GM12878 (cell line): ENCODE results near the gene DLG4. TPM values are rescaled to one million over a fixed set of nuclear protein-coding genes. Genes with fewer than 3 reads are reported as not detected.

Experiments used
- ATAC-seq: fragments of 200-7000 bp; cut with Tn5 transposase; 3 replicates; pipeline ENCODE4 v1.9.1; 2020; ENCODE audit warnings: mild to moderate bottlenecking, moderate library complexity
- BruUV-seq: library from RNA; stranded (reverse); fragments of 400-500 nt; replicated peaks from 2 replicates; lab custom pipeline; 2021; lab: Mats Ljungman, UMichigan
- CTCF ChIA-PET: fragments of 300-600 bp; sonication (Branson Sonifier 250); formaldehyde crosslinking; extraction: SDS; loops from one replicate; lab custom pipeline; 2021; ENCODE audit warnings: inconsistent platforms; lab: Yijun Ruan, JAX
- POLR2A ChIA-PET: fragments of 350-600 bp; formaldehyde crosslinking; extraction: SDS; loops from one replicate; lab custom pipeline; 2021; ENCODE audit warnings: inconsistent platforms; lab: Charles Lee
- RAD21 ChIA-PET: fragments of 300-600 bp; sonication (Branson Sonifier 250); formaldehyde crosslinking; loops from one replicate; lab custom pipeline; 2023; ENCODE audit warnings: antibody characterized with exemption; ENCODE audit not compliant: unreplicated experiment; lab: Charles Lee
- SMC1A ChIA-PET: fragments of 300-600 bp; sonication (Branson Sonifier 250); formaldehyde crosslinking; loops from one replicate; lab custom pipeline; 2023; ENCODE audit not compliant: unreplicated experiment, uncharacterized antibody; lab: Charles Lee
- DNase-seq: peaks from one replicate; pipeline ENCODE4 v3.0.0-alpha.2; 2011; ENCODE audit warnings: low read depth, low spot score
- FAIRE-seq: peaks from 3 replicates; lab custom pipeline; 2011; peaks lifted over from hg19 to GRCh38; lab: Jason Lieb, UNC
- H2AFZ ChIP-seq: 2 replicates; pipeline ENCODE4 v1.6.0; 2011; ENCODE audit warnings: low read depth, low read length, control low read depth; ENCODE audit not compliant: control insufficient read depth
- H3K27ac ChIP-seq: 2 replicates; pipeline ENCODE4 v1.5.1; 2011; ENCODE audit warnings: control low read depth; ENCODE audit not compliant: control insufficient read depth, insufficient read depth
- H3K27me3 ChIP-seq, 2 experiments: replicated peaks in 1 of 2; 2 replicates each; pipeline versions ENCODE4 v1.6.0 to v1.6.1; 2011; ENCODE audit warnings: low read length in 1 of 2; ENCODE audit not compliant: control insufficient read depth in 2 of 2, insufficient read depth in 2 of 2
- H3K36me3 ChIP-seq, 2 experiments: 2 replicates each; pipeline ENCODE4 v1.5.1; 2011; ENCODE audit warnings: low read length in 1 of 2; ENCODE audit not compliant: control insufficient read depth in 2 of 2, insufficient read depth in 2 of 2
- H3K4me1 ChIP-seq: 2 replicates; pipeline ENCODE4 v1.6.1; 2011; ENCODE audit warnings: mild to moderate bottlenecking, low read length, moderate library complexity, mixed read lengths; ENCODE audit not compliant: control insufficient read depth, insufficient read depth
- H3K4me2 ChIP-seq: 2 replicates; pipeline ENCODE4 v1.6.0; 2011; ENCODE audit warnings: control low read depth; ENCODE audit not compliant: control insufficient read depth, insufficient read depth
- H3K4me3 ChIP-seq: fragments of 200-600 bp; sonication (generic); 2 replicates; pipeline ENCODE4 v1.5.1; 2016
- H3K79me2 ChIP-seq: 2 replicates; pipeline ENCODE4 v1.6.0; 2011; ENCODE audit warnings: low read length; ENCODE audit not compliant: control insufficient read depth, insufficient read depth
- H3K9ac ChIP-seq: 2 replicates; pipeline ENCODE4 v1.8.0; 2011; ENCODE audit warnings: low read length, control low read depth, mixed read lengths; ENCODE audit not compliant: control insufficient read depth, insufficient read depth
- H3K9me3 ChIP-seq: replicated peaks from 3 replicates; pipeline ENCODE4 v1.5.1; 2011; ENCODE audit warnings: mild to moderate bottlenecking, low read length; ENCODE audit not compliant: control insufficient read depth, insufficient read depth
- H4K20me1 ChIP-seq: 2 replicates; pipeline ENCODE4 v1.6.0; 2011; ENCODE audit not compliant: control insufficient read depth, insufficient read depth
- ATF2 ChIP-seq: IDR thresholded peaks from 2 replicates; pipeline ENCODE4 v1.6.1; 2012; ENCODE audit warnings: low read length, inconsistent platforms
- CREM ChIP-seq: IDR thresholded peaks from 2 replicates; pipeline ENCODE4 v1.6.1; 2014; ENCODE audit warnings: antibody characterized with exemption, low read depth
- CUX1 ChIP-seq: IDR thresholded peaks from 2 replicates; pipeline ENCODE4 v1.6.1; 2012; ENCODE audit warnings: improper control_type of control experiment, low read depth, low read length; ENCODE audit not compliant: insufficient replicate concordance
- FOS ChIP-seq: IDR thresholded peaks from 3 replicates; pipeline ENCODE4 v1.6.1; 2011; ENCODE audit warnings: borderline replicate concordance; ENCODE audit not compliant: insufficient read length; ENCODE audit errors: extremely low read depth
- TBL1XR1 ChIP-seq: IDR thresholded peaks from 2 replicates; pipeline ENCODE4 v1.6.1; 2012; ENCODE audit warnings: low read depth, low read length, improper control_type of control experiment
- ZNF207 ChIP-seq: fragments of 450-650 bp; IDR thresholded peaks from 2 replicates; pipeline ENCODE4 v1.6.1; 2014; ENCODE audit warnings: antibody characterized with exemption, mild to moderate bottlenecking, borderline replicate concordance
- ZNF592 ChIP-seq: fragments of 450-650 bp; IDR thresholded peaks from 2 replicates; pipeline ENCODE4 v1.6.1; 2017; ENCODE audit warnings: mild to moderate bottlenecking, moderate library complexity
- WGBS: methylation state at CpG from one replicate; pipeline ENCODE4 v1.1.6; 2016; ENCODE audit warnings: low lambda C conversion rate; ENCODE audit not compliant: insufficient replicate concordance, insufficient coverage; ENCODE audit errors: missing lambda C conversion rate; 5-methylcytosine and 5-hydroxymethylcytosine counted together
- in situ Hi-C: fragments of 300-500 bp; cut with MboI; formaldehyde crosslinking; loops from 9 replicates; pipeline ENCODE4 v1.14.3; 2018; ENCODE audit warnings: mixed read lengths
- intact Hi-C: fragments of 100-400 bp; cut with micrococcal nuclease; formaldehyde crosslinking; loops from one replicate; pipeline ENCODE4 v1.14.2; 2022; ENCODE audit not compliant: unreplicated experiment
- polyA plus RNA-seq, 11 experiments: library from polyadenylated mRNA; depleted of rRNA in 4 of 11; unstranded in 6 of 11; stranded (reverse) in 5 of 11; fragments of >200 nt; fragmentation: Nextera tagmentation in 4 of 11; fragmentation: Illumina TruSeq in 1 of 11; extraction: Ambion mirVana in 4 of 11; extraction: Trizol in 1 of 11; gene quantifications; 1 replicate in 1 of 11; 2 replicates in 10 of 11; pipeline versions ENCODE4 v1.2.1 to v1.2.3, GENCODE V29; 2011 to 2016; ENCODE audit warnings: inconsistent platforms in 2 of 11, missing spikeins in 2 of 11, low read depth in 1 of 11
- total RNA-seq, 4 experiments: library from RNA; depleted of rRNA in 3 of 4; stranded (reverse); fragments of >200 nt in 3 of 4; fragmentation: Illumina TruSeq in 1 of 4; extraction: Trizol in 1 of 4; gene quantifications; 2 replicates each; pipeline versions ENCODE4 v1.2.1 to v1.2.3, GENCODE V29; 2013 to 2021

The DLG4 gene
- total and polyA plus RNA-seq, 10 of the 15 experiments (the other 5 are each of a cell fraction or from before 2014, with no cell fraction given) = 0.07 to 4.1 (median 1.3) TPM

GRCh38 chr17:7226721-7227710 lies 7.4 kb upstream of the DLG4 start (continued):
- TF ChIP-seq CUX1 = no peak

- ChIA-PET POLR2A (no interaction called here), RAD21 (no interaction called here), CTCF (no interaction called here), SMC1A (interaction anchor here (1.2 kb wide), 1 partner anchor 24 kb away, joined by 3 read pairs; no protein-coding TSS in a partner anchor)
- Histone ChIP-seq H2AFZ (no peak overlapping the region), H3K4me3 (no peak overlapping the region), H3K36me3 (peaks cover 27 to 31% of the 10 kb centered on the region in 2 experiments), H3K27me3 (no peaks in the 10 kb centered on the region), H3K4me2 (no peak overlapping the region), H4K20me1 (no peaks in the 10 kb centered on the region), H3K27ac (no peak overlapping the region), H3K9me3 (no peaks in the 10 kb centered on the region), H3K4me1 (peaks cover 3% of the 10 kb centered on the region; the same call in 1 of the 2 replicates), H3K79me2 (peaks cover 3% of the 10 kb centered on the region; the same call in 1 of the 2 replicates), H3K9ac (no peak overlapping the region)
- DNase-seq (no peak), FAIRE-seq (no peak), ATAC-seq (no peak)
- no TSS peak for BruUV-seq
- WGBS = 89% methylated on average over 12 of the region's 21 CpGs
- intact Hi-C loops = no loop called here
- in situ Hi-C loops = no loop called here
- no peak for TF ChIP-seq CREM
- TF ChIP-seq ZNF592 = no peak
- no peak for TF ChIP-seq ATF2
- no peak for TF ChIP-seq TBL1XR1
- no peak for TF ChIP-seq FOS
- TF ChIP-seq ZNF207 = no peak
Observed at GRCh38 chr17:7225711-7226331, 6.2 kb upstream of the DLG4 start.
